Astrocyte (in vitro differentiated cells and primary cell): ENCODE results near the gene COLGALT1.

Source experiments
- CTCF ChIP-seq: IDR thresholded peaks from 2 replicates; pipeline ENCODE4 v1.5.1; 2011; ENCODE audit warnings: low read depth, mild to moderate bottlenecking, inconsistent platforms, low read length, moderate library complexity; ENCODE audit not compliant: insufficient read depth
- EZH2 ChIP-seq: IDR thresholded peaks from 2 replicates; pipeline ENCODE4 v1.6.1; 2012; ENCODE audit warnings: mild to moderate bottlenecking, low read length, inconsistent platforms; ENCODE audit not compliant: insufficient read depth

DNA sequence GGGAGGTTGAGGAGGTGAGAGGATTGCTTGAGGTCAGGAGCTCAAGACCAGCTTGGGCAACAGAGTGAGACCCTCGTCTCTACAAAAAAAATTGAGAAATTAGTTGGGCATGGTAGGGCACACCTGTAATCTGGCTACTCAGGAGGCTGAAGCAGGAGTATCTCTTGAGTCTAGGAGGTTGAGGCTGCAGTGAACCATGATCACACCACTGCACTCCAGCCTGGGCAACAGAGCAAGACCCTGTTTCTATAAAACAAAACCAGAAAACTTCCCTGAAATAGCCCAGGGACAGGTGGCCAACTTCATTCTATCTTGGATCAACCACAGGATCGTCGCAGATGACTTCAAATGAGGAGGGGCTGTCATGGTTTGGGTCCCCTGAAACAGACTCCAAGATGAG lies 28.7 kb downstream of the COLGALT1 start:
- no peak for TF ChIP-seq CTCF
- TF ChIP-seq EZH2 = no peak
